Heart right ventricle (tissue), 16 donors: ENCODE measurements around the gene IL6ST. TPM values are rescaled to one million over a fixed set of nuclear protein-coding genes. Genes with fewer than 3 reads are reported as not detected.
"Not testable (repeated sequence)": the region's sequence is repeated elsewhere in the genome, so short reads cannot be mapped to it uniquely, and the experiment has no call there.

ENCODE experiments used
- ATAC-seq, 8 donors: fragments of 200-7000 bp; cut with Tn5 transposase; one replicate each; pipeline ENCODE4 v1.9.1; 2020; ENCODE audit warnings: mild to moderate bottlenecking in 8 of 8, moderate library complexity in 8 of 8, moderate number of reproducible peaks in 1 of 8
- DNase-seq, 2 donors: peaks; one replicate each; pipeline ENCODE4 v3.0.0-alpha.2; 2020
- H3K27ac ChIP-seq, 10 donors: fragments of 200-600 bp; sonication (generic) in 2 of 10; one replicate each; pipeline versions ENCODE4 v1.5.0 to v1.8.0; 2020 to 2022; ENCODE audit warnings: mild to moderate bottlenecking in 3 of 10
- H3K27me3 ChIP-seq, 7 donors: fragments of 200-600 bp; one replicate each; pipeline ENCODE4 v1.8.0; 2021 to 2022; ENCODE audit warnings: mild to moderate bottlenecking in 2 of 7
- H3K36me3 ChIP-seq, 9 donors: fragments of 200-600 bp; sonication (generic) in 1 of 9; one replicate each; pipeline versions ENCODE4 v1.5.0 to v1.8.0; 2020 to 2022; ENCODE audit warnings: mild to moderate bottlenecking in 2 of 9
- H3K4me1 ChIP-seq, 9 donors: fragments of 200-600 bp; sonication (generic) in 1 of 9; one replicate each; pipeline versions ENCODE4 v1.5.0 to v1.8.0; 2020 to 2022; ENCODE audit warnings: mild to moderate bottlenecking in 4 of 9
- H3K4me3 ChIP-seq, 10 donors: fragments of 200-600 bp; sonication (generic) in 2 of 10; one replicate each; pipeline versions ENCODE4 v1.5.0 to v1.8.0; 2020 to 2022; ENCODE audit warnings: mild to moderate bottlenecking in 7 of 10, moderate library complexity in 2 of 10
- H3K9me3 ChIP-seq, 11 donors: fragments of 200-600 bp in 10 of 11; sonication (generic) in 2 of 11; one replicate each; pipeline versions ENCODE4 v1.5.0 to v1.8.0; 2013 to 2022; ENCODE audit warnings: mild to moderate bottlenecking in 2 of 11, control low read depth in 1 of 11, moderate library complexity in 1 of 11
- CTCF ChIP-seq, 9 donors: fragments of 200-600 bp; sonication (generic) in 2 of 9; IDR thresholded peaks; one replicate each; pipeline versions ENCODE4 v1.5.0 to v1.8.0; 2021 to 2022; ENCODE audit warnings: antibody characterized with exemption in 9 of 9, mild to moderate bottlenecking in 5 of 9, moderate library complexity in 1 of 9
- WGBS, 2 donors: extraction: QIAGEN DNeasy Blood & Tissue Kit; methylation state at CpG; one replicate each; pipeline ENCODE4 v1.1.7; 2013; ENCODE audit warnings: inconsistent platforms in 1 of 2; 5-methylcytosine and 5-hydroxymethylcytosine counted together
- intact Hi-C, 10 donors: fragments of 100-400 bp; cut with DNase I; formaldehyde crosslinking; loops; one replicate each; pipeline versions ENCODE4 v1.11.1 to v1.14.2; 2022
- long read RNA-seq, 3 donors: library from polyadenylated mRNA; unstranded; transcript quantifications; one replicate each; pipeline ENCODE4 v2.0.0, GENCODE V29; 2020 to 2021
- polyA plus RNA-seq, 2 donors: library from polyadenylated mRNA; stranded (reverse); fragments of 200-250 nt; gene quantifications; one replicate each; pipeline ENCODE4 v1.2.3, GENCODE V29; 2013
- total RNA-seq, 10 donors: library from RNA; stranded (reverse); fragmentation: NEBNext Ultra II Directional in 3 of 10; extraction: Animal tissue kit (Norgen Biotek cat#: 25700) in 3 of 10; gene quantifications; one replicate each; pipeline versions ENCODE4 v1.2.1 to v1.2.4, GENCODE V29; 2021 to 2023
- donor health status: Arrhythmogenic right ventricular cardiomyopathy.
- donor health status: ischemic (EF 13 %, LVEDD 7.1; RV severe dilation, severe dysfunction).
- donor health status: healthy with polysubstance abuse.
- donor health status: DM: no; HTN: yes; CAD: no.
- donor health status: DM: no; HTN: no; CAD: no.
- donor health status: ischemic (EF 25% LVEDD 6.9; RV normal size, moderate dysfunction).
- donor health status: ischemic (EF 25% LVEDD 5.7; RV mildly dilated, moderate dysfunction).
- donor health status: healthy.
- donor health status: DM: yes; HTN: yes; CAD: no.
- donor health status: Ischemic cardiomyopathy.
- donor health status: ischemic (EF 35%, LVEDD 5.7; RV mildly dilated, moderate dysfunction).
- donor health status: nonischemic (EF 11% LVEDD 7.7; RV severe dilation, severe dysfunction).
- donor health status: DM: yes; HTN: yes; CAD: no.
- donor health status: PGD.
- donor health status: ischemic (EF 29% LVEDD 5.4; RV normal size, mild dysfunction).
- donor health status: nonischemic (EF 23%, LVEDD 6.1; RV moderate dilation, normal function).

IL6ST gene
- total RNA-seq (100 to 1,000 TPM in 9 of 10 donors, 10 to 100 TPM in 1; 99.9 to 190 (median 140) TPM), polyA plus RNA-seq (10 to 100 TPM; 23.7 to 43.6 TPM)
- long read RNA-seq, donor 1, full-length matches to known transcripts = 27 of 39 reads
- long read RNA-seq, donor 1, partial matches to known transcripts = 4 of 39 reads
- long read RNA-seq, donor 1, other reads (novel, unspliced or antisense) = 8 of 39 reads
- long read RNA-seq, donor 2, full-length matches to known transcripts = 37 of 60 reads
- long read RNA-seq, donor 2, partial matches to known transcripts = 6 of 60 reads
- long read RNA-seq, donor 2, other reads (novel, unspliced or antisense) = 17 of 60 reads
- long read RNA-seq, donor 3, full-length matches to known transcripts = 131 of 207 reads
- long read RNA-seq, donor 3, partial matches to known transcripts = 18 of 207 reads
- long read RNA-seq, donor 3, other reads (novel, unspliced or antisense) = 58 of 207 reads

DNA sequence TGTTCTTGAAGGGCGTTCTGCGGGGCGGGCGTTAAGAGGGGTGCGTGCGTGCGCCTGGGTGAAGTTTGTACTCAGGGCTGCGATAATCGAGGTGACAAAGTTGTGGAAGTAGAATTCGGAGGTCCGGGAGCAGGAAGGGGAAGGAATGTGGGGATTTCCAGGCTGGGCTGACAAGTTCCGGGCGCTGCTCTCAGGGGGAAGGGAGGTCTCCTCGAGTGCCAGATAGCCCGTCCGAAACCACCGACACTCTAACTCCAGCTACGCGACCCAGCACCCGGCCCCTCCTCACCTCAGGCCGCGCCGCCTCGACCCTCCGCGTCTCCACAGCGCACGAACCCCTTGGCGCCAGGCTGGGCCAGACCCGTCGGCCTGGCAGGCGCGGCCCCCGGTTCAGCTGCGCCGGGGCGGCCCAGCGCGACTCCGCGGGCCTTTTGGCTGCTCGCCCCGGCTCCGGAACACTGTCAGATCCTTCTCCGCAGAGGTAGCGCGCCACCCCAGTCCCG, at the start of gene IL6ST:
TSS of gene IL6ST (minus strand) at position 469 of the 503 bp plus-strand sequence. CDS start 18,685 bp downstream, outside the sequence.
- ATAC-seq (peak in 7 of 8 donors; percentile 31 to 67 (median 59)), DNase-seq (peak in 1 of 2 donors; percentile 77)
- peak within 1 kb of the TSS; percentile 92 to 100 (median 99) for H3K27ac ChIP-seq
- H3K4me3 ChIP-seq = peak within 1 kb of the TSS; percentile 65 to 90 (median 80)
- no peaks in the 10 kb centered on the region for H3K9me3 ChIP-seq
- H3K27me3 ChIP-seq = no peaks in the 10 kb centered on the region
- no peaks in the 10 kb centered on the region for H3K36me3 ChIP-seq
- WGBS, 2 donors = 0 to 1% methylated on average over 43 to 48 of the region's 48 CpGs
- no peak for TF ChIP-seq CTCF (IDR thresholded peaks at IDR 0.05)
- intact Hi-C loops = loop anchor here in 5 of 10 donors (5.0 to 10.0 kb wide), 5 partner anchors 78 to 203 kb away; no protein-coding TSS in a partner anchor
- peaks cover 0 to 59% (median 40%) of the 10 kb centered on the region in 9 donors for H3K4me1 ChIP-seq

DNA sequence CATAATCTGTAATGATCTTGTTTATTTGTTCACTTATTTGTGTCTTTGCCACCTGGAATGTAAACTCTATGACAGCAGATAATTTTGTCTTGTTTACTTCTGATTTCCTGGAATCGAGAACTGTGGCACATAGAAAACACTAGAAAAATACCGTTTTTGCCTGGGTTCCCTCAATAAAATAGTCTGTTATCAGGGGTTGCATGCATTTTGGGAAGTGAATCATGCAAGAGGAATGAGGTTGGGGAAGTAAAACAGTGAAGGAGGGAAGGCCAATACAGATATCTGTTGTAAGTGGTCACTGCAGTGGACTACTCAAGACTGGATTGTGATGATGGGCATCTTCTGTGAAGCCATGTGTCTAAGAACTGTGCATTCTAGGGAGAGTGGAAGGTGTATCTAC, 45.2 kb upstream of the IL6ST start:
- TF ChIP-seq CTCF (IDR thresholded peaks at IDR 0.05) = no peak
- no peak for DNase-seq
- Histone ChIP-seq H3K9me3 (no peaks in the 10 kb centered on the region), H3K4me3 (no peak overlapping the region), H3K36me3 (no peaks in the 10 kb centered on the region), H3K4me1 (peaks cover 0 to 32% (median 6%) of the 10 kb centered on the region in 9 donors), H3K27ac (peak overlapping the region in 1 of 10 donors; percentile 40), H3K27me3 (no peaks in the 10 kb centered on the region)
- no peak for ATAC-seq
- intact Hi-C loops = no loop called here
- 50 to 62% methylated on average over 2 of the region's 2 CpGs for WGBS, 2 donors

DNA sequence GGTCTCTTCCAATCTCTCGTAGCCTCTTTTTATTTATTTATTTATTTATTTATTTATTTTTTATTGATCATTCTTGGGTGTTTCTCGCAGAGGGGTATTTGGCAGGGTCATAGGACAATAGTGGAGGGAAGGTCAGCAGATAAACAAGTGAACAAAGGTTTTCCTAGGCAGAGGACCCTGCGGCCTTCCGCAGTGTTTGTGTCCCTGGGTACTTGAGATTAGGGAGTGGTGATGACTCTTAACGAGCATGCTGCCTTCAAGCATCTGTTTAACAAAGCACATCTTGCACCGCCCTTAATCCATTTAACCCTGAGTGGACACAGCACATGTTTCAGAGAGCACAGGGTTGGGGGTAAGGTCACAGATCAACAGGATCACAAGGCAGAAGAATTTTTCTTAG, 43.4 kb upstream of the IL6ST start:
- 81 to 89% methylated on average over 4 to 5 of the region's 6 CpGs for WGBS, 2 donors
- peaks cover 0 to 21% (median 6%) of the 10 kb centered on the region in 9 donors for H3K4me1 ChIP-seq
- H3K27me3 ChIP-seq, intact Hi-C loops, H3K27ac ChIP-seq, H3K36me3 ChIP-seq, DNase-seq, ATAC-seq, H3K4me3 ChIP-seq, H3K9me3 ChIP-seq: not testable (repeated sequence)

- no peaks in the 10 kb centered on the region for H3K9me3 ChIP-seq
- no peak overlapping the region for H3K27ac ChIP-seq
- no peak overlapping the region for H3K4me3 ChIP-seq
- H3K4me1 ChIP-seq = peaks cover 0 to 20% (median 6%) of the 10 kb centered on the region in 9 donors
- H3K27me3 ChIP-seq = no peaks in the 10 kb centered on the region
- TF ChIP-seq CTCF (IDR thresholded peaks at IDR 0.05) = no peak
- intact Hi-C loops = no loop called here
- peak in 4 of 8 donors; percentile 22 to 55 (median 37) for ATAC-seq
- WGBS, 2 donors = 25 to 33% methylated on average over 4 of the region's 4 CpGs
- no peak for DNase-seq
- H3K36me3 ChIP-seq = no peaks in the 10 kb centered on the region
Observed at GRCh38 chr5:56037531-56038010, 42.8 kb upstream of the IL6ST start.

- WGBS, 2 donors = 97 to 98% methylated on average over 15 to 21 of the region's 21 CpGs
- H3K4me1 ChIP-seq = peaks cover 0 to 19% (median 6%) of the 10 kb centered on the region in 9 donors
- intact Hi-C loops = not testable (repeated sequence)
Observed at GRCh38 chr5:56035394-56035793, 40.6 kb upstream of the IL6ST start.

GRCh38 chr5:56029871-56030630, 35.3 kb upstream of the IL6ST start:
- DNase-seq, ATAC-seq, H3K27ac ChIP-seq, H3K27me3 ChIP-seq, H3K36me3 ChIP-seq, H3K4me3 ChIP-seq, H3K9me3 ChIP-seq, intact Hi-C loops: not testable (repeated sequence)
- 93 to 95% methylated on average over 7 of the region's 7 CpGs for WGBS, 2 donors
- H3K4me1 ChIP-seq = peaks cover 0 to 11% (median 0%) of the 10 kb centered on the region in 9 donors

More at GRCh38 chr5:56035394-56035793, 40.6 kb upstream of the IL6ST start:
- not testable (repeated sequence) for H3K36me3 ChIP-seq, H3K4me3 ChIP-seq, H3K9me3 ChIP-seq, ATAC-seq, H3K27me3 ChIP-seq, DNase-seq, H3K27ac ChIP-seq
